Gastroesophageal sphincter (tissue), 3 donors: ENCODE results near the gene BCL2L2.

Experiments
- EP300 ChIP-seq: sonication (generic); formaldehyde crosslinking; IDR thresholded peaks from one replicate; pipeline ENCODE4 v1.6.1; 2017; ENCODE audit warnings: antibody characterized with exemption, mild to moderate bottlenecking
- POLR2A ChIP-seq, 2 donors: fragments of 450-650 bp; IDR thresholded peaks; one replicate each; pipeline ENCODE4 v1.6.1; 2017; ENCODE audit warnings: antibody characterized with exemption in 2 of 2, mild to moderate bottlenecking in 2 of 2, moderate library complexity in 1 of 2
- POLR2AphosphoS5 ChIP-seq: sonication (generic); formaldehyde crosslinking; IDR thresholded peaks from one replicate; pipeline ENCODE4 v1.6.1; 2017; ENCODE audit warnings: antibody characterized with exemption
- TF ChIP-seq, protein P1 (sequence below), 4 experiments: fragments of 200-600 bp in 2 of 4; fragments of 450-650 bp in 2 of 4; sonication (generic) in 1 of 4; IDR thresholded peaks; one replicate each; pipeline ENCODE4 v1.5.1; 2017 to 2019; ENCODE audit warnings: antibody characterized with exemption in 4 of 4, mild to moderate bottlenecking in 2 of 4, moderate library complexity in 2 of 4

DNA sequence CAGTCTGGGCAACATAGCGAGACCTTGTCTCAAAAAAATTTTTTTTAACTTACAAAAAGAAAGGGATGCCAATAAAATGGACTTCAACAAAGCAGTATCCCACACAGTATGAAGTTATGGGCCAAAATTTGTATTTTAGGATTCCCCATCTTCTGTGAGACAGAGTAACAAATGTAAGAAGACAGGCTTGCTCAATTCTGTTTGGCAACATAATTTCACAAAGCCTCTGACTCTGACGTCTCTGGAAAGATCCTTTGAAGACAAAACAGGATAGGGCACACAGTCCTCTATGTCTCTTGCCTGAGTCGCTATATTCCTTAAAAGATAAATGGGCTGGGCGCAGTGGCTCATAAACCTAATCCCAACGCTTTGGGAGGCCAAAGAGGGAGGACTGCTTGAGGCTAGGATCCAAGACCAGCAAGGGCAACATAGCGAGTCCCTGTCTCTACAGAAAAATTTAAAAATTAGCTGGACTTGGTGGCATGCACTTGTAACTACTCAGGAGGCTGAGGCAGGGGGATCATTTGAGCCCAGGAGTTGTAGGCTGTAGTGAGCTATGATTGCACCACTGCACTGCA is 19.6 kb upstream of the BCL2L2 start:
- TF ChIP-seq, protein P1, sequence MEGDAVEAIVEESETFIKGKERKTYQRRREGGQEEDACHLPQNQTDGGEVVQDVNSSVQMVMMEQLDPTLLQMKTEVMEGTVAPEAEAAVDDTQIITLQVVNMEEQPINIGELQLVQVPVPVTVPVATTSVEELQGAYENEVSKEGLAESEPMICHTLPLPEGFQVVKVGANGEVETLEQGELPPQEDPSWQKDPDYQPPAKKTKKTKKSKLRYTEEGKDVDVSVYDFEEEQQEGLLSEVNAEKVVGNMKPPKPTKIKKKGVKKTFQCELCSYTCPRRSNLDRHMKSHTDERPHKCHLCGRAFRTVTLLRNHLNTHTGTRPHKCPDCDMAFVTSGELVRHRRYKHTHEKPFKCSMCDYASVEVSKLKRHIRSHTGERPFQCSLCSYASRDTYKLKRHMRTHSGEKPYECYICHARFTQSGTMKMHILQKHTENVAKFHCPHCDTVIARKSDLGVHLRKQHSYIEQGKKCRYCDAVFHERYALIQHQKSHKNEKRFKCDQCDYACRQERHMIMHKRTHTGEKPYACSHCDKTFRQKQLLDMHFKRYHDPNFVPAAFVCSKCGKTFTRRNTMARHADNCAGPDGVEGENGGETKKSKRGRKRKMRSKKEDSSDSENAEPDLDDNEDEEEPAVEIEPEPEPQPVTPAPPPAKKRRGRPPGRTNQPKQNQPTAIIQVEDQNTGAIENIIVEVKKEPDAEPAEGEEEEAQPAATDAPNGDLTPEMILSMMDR (IDR thresholded peaks at IDR 0.05) = no peak
- TF ChIP-seq POLR2A (IDR thresholded peaks at IDR 0.05) (no peak), POLR2AphosphoS5 (no peak), EP300 (no peak)
